GM23248 (cell line): Measurements from ENCODE around the gene CFAP69.

Experiments
- EZH2 ChIP-seq: fragments of 200-600 bp; sonication (generic); IDR thresholded peaks from 2 replicates; pipeline ENCODE4 v1.6.1; 2018; ENCODE audit warnings: antibody characterized with exemption, mild to moderate bottlenecking; ENCODE audit not compliant: insufficient read depth, poor library complexity, severe bottlenecking
- EZH2phosphoT487 ChIP-seq: fragments of 200-600 bp; sonication (generic); IDR thresholded peaks from 2 replicates; pipeline ENCODE4 v1.6.1; 2018; ENCODE audit warnings: antibody characterized with exemption, moderate library complexity, mild to moderate bottlenecking, low read depth; ENCODE audit not compliant: insufficient read depth

DNA sequence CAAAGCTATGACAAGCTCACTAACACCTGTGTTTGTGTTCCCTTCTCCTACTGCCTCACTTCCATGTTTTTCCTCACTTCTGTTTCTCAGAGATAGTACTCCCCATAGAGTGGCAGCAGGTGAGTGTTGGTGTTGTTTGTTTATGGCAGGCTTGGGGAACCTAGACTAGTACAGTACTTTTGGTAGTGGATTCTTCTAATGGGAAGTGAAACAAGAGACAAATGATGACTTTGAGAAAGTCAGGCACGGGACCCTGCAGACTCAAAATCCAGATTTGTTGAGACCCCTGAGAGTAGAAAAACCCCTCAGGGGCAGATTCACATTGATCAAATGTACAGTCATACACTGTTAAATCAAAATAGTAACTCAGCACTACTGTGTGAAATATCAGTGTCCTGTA is 6.4 kb upstream of the CFAP69 start:
- TF ChIP-seq EZH2 (no peak), EZH2phosphoT487 (no peak)
